GM10248 (cell line): ENCODE data around the gene ATG4B.

Experiments used
- CTCF ChIA-PET: fragments of 300-600 bp; sonication (Branson Sonifier 250); formaldehyde crosslinking; extraction: SDS; loops from one replicate; lab custom pipeline; 2021; ENCODE audit warnings: antibody characterized with exemption; lab: Yijun Ruan, JAX
- POLR2A ChIA-PET: fragments of 350-650 bp; sonication (Branson Sonifier 250); formaldehyde crosslinking; extraction: SDS; loops from one replicate; lab custom pipeline; 2020; ENCODE audit warnings: antibody characterized with exemption; lab: Yijun Ruan, JAX
- DNase-seq: peaks from one replicate; pipeline ENCODE4 v3.0.0; 2012; ENCODE audit errors: extremely low spot score
- CTCF ChIP-seq: IDR thresholded peaks from 2 replicates; pipeline ENCODE4 v1.5.1; 2012; ENCODE audit warnings: mild to moderate bottlenecking, low read depth; ENCODE audit errors: extremely low read depth, missing control alignments, control extremely low read depth

Gene ATG4B

GRCh38 chr2:241706537-241706936 lies 69.0 kb downstream of the ATG4B start:
- DNase-seq, result no peak
- POLR2A ChIA-PET, result interaction anchor here (0.6 kb wide), 1 partner anchor 148 kb away, joined by 5 read pairs; no protein-coding TSS in a partner anchor
- no peak for TF ChIP-seq CTCF
- CTCF ChIA-PET, result interaction anchor here (2.5 kb wide), 1 partner anchor 25 kb away, joined by 5 read pairs; no protein-coding TSS in a partner anchor

- TF ChIP-seq CTCF, result no peak
- POLR2A ChIA-PET, result no interaction called here
- DNase-seq, result no peak
- CTCF ChIA-PET, result no interaction called here
Measured at GRCh38 chr2:241708879-241709278, 71.4 kb downstream of the ATG4B start.

DNA sequence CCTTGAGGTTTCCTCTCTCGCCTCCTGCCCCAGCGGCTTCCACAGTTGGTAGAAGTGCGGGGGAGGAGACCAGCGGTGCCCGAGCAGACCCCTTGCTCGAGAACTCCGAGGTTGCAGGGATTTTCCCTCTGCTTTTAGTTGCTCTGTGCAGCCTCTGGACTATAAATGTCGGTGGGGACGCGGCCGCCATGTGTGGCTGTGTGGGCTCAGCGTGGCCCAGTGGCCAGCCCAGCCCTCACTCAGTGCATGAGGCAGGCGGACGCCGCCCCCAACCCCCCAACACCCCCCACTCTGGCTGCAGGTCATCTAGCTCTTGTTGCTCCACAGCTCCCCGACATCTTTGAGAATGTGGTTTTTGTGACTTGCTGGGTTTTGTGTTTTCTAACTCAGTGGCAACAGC lies 81.6 kb downstream of the ATG4B start:
- ChIA-PET CTCF (interaction anchor here (1.4 to 2.6 kb wide), 3 partner anchors 12 to 27 kb away, joined by 3 to 13 read pairs (median 7); partner anchors contain the start of gene ING5), POLR2A (no interaction called here)
- no peak for TF ChIP-seq CTCF
- no peak for DNase-seq

DNA sequence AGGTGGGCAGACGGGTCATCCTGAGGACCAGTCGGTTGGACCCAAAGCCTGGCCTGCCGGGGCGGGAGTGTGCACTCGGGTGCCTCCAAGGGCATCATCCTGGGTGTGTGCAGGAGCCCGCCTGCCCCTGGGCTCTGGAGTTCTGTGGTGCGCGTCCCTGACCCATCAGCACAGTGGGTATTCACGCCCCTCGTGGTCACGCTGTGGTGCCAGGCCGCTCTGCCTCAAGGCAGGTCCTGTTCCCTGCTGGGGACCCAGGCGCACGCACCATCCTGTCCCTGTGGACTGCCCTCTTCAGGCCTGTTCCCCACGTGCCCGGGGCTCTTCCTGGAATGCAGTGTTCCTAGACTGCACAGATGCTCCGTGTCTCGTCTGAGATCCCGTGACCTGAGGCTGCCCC lies 82.6 kb downstream of the ATG4B start:
- TF ChIP-seq CTCF, result no peak
- ChIA-PET CTCF (interaction anchor here (0.8 to 2.6 kb wide), 2 partner anchors 10 to 18 kb away, joined by 3 to 13 read pairs; partner anchors contain the start of gene ING5), POLR2A (no interaction called here)
- DNase-seq, result no peak

DNA sequence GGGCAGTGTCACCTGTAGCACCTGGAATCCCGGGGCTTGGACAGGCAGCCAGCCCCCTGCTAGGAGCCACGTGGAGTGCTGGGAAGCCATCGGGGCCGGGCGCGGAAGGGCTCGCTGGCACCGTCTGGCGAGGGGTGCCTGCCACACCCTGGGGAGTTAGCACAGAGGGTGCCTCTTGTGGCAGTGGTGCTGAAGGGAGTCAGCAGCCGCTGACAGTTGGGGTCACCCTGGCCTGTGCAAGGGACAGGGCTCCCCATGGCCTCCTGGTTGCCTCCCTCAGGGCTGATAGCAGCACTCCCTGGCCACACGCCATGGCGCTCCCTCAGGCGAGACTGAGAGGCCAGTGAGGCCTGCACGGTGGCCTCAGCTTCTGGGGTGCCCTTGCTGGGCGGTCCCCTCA lies 83.1 kb downstream of the ATG4B start:
- CTCF ChIA-PET, result interaction anchor here (2.0 kb wide), 1 partner anchor 158 kb away, joined by 6 read pairs; no protein-coding TSS in a partner anchor
- no peak for TF ChIP-seq CTCF
- POLR2A ChIA-PET, result no interaction called here
- no peak for DNase-seq

DNA sequence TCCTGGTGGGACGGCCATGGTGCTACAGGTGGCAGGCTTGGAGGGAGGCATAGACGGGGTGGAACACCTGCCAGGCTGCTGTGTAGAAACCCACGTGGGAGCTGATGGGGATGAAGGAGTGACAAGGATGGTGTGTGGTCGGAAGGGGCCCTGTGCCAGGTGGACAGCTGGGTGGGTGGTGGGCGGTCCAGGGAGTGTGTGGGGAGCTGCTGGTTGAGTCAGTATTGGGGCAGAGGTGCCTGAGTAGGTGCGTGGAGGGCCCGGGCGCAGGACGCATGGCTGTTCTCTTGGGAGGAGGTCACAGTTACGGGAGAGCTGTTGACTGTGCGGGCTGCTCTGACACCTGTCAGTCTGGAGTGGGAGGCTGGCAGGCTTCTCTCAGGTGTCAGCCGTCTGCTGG lies 84.4 kb downstream of the ATG4B start:
- POLR2A ChIA-PET, result no interaction called here

More for the DNA sequence above, 84.4 kb downstream of the ATG4B start:
- CTCF ChIA-PET, result interaction anchor here (0.9 to 2.0 kb wide), 4 partner anchors 10 to 157 kb away, joined by 3 to 6 read pairs (median 4); partner anchors contain the start of genes D2HGDH and ING5
- DNase-seq, result no peak
- no peak for TF ChIP-seq CTCF
